DMS53 treated with DMSO at 0.1 percent for 48 hours (cell line): ENCODE results near the gene ORC6.

Source experiments
- DNase-seq: peaks from one replicate; lab custom pipeline; 2025; ENCODE audit not compliant: unreplicated experiment; lab: John Stamatoyannopoulos, UW

The ORC6 gene

GRCh38 chr16:46700048-46700447, 10.6 kb downstream of the ORC6 start:
- no peak for DNase-seq

DNA sequence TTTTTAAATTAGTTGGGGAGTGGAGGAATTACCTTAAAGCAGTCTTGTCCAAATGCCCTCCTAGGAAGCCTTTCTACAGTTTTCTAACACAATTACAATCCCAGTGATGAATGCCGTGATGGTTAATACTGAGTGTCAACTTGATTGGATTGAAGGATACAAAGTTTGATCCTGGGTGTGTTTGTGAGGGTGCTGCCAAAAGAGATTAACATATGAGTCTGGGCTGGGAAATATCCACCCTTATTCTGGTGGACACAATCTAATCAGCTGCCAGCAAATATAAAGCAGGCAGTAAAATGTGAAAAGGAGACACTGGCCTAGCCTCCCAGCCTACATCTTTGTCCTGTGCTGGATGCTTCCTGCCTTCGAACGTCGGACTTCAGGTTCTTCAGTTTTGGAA, 12.2 kb downstream of the ORC6 start:
- no peak for DNase-seq

GRCh38 chr16:46702030-46702429, 12.6 kb downstream of the ORC6 start:
- DNase-seq = no peak

DNA sequence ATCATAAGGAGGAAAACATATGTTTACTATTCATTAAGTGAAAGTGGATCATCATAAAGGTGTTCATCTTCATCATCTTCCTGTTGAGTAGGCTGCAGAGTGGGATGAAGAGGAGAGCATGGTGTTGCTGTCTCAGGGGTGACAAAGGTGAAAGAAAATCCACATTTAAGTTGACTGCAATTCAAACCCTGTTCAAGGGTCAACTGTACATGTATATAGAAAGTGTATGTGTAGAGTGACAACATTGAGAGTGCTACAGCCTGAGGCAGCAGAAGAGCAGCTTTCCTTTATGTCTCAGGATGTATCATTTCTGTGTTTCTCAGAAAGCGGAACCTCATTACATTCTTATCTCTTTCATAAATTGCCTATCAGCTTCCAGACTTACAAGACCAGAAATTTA, 17.2 kb downstream of the ORC6 start:
- DNase-seq = no peak

DNA sequence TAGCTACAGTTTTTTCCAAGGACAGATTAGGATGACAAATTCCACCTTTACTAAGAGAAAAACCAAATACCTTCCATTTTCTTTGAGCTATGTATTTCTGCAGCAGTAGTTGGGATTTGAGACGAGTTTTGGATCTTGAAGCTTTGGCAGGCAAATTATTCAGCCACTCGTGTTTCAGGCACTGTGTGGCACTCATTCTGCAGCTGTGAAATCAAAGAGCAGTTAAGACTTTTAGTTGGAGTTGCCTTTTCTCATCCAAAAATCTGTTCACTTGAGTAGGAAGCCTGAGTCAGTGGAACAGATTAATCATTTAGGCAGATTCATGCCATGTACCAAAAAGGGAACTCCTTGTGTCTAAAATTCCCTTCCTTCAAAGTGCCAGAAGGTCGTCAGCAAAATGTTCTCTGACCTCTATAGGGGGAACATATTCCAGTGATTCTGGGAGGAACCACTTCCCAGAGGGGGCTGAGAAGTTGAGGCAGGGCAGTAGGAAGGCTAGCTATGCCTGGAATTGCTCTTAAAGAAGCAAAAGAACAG, 20.1 kb downstream of the ORC6 start:
- DNase-seq = no peak

- no peak for DNase-seq
These were observed 21.9 kb downstream of the ORC6 start for GRCh38 chr16:46711106-46712058.

GRCh38 chr16:46712911-46713310, 23.5 kb downstream of the ORC6 start:
- no peak for DNase-seq

DNA sequence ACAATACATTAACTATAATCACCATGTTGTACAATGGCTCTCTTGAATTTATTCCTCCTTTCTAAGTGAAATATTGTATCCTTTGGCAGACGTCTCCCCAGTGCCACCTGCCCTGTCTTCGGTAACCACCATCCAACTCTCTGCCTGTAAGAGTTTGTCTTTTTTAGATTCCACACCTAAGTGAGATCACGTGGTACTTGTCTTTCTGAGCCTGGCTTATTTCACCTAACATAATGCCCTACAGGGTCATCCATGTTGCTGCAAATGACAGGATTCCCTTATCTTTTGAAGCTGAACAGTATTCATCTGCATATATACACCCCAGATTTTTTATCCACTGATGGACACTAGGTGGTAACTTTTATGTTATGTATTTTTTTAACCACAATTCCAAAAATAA, 24.2 kb downstream of the ORC6 start:
- no peak for DNase-seq

GRCh38 chr16:46714797-46715591, 25.5 kb downstream of the ORC6 start:
- no peak for DNase-seq

GRCh38 chr16:46715769-46716305, 26.4 kb downstream of the ORC6 start:
- no peak for DNase-seq

GRCh38 chr16:46717692-46718091, 28.2 kb downstream of the ORC6 start:
- DNase-seq = no peak

DNA sequence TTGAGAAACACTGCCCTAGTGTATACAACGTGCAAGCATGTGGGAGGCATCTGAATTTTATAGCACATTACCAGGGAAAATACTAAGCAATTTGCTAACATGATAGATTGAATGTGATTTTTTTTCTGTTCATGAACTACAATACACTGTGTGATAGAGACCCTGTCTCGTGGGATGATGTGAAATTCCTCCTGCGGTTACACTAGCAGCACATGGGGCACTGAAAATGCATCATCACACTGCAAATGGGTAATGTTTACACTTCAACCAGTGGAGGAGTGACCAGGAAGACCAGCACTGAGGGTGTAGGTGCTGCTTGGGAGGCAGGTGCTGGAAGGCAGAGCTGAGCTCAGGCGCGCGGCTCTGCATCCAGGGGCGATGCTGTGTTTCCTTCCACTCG, 28.8 kb downstream of the ORC6 start:
- DNase-seq = no peak

- no peak for DNase-seq
These were observed 30.1 kb downstream of the ORC6 start for GRCh38 chr16:46719528-46719927.

- no peak for DNase-seq
These were observed 31.2 kb downstream of the ORC6 start for GRCh38 chr16:46720619-46721018.

- DNase-seq = no peak
These were observed 32.4 kb downstream of the ORC6 start for GRCh38 chr16:46721885-46722284.

- DNase-seq = no peak
These were observed 37.7 kb downstream of the ORC6 start for GRCh38 chr16:46727184-46727583.

GRCh38 chr16:46727630-46728029, 38.2 kb downstream of the ORC6 start:
- no peak for DNase-seq

GRCh38 chr16:46728806-46729205, 39.3 kb downstream of the ORC6 start:
- no peak for DNase-seq

DNA sequence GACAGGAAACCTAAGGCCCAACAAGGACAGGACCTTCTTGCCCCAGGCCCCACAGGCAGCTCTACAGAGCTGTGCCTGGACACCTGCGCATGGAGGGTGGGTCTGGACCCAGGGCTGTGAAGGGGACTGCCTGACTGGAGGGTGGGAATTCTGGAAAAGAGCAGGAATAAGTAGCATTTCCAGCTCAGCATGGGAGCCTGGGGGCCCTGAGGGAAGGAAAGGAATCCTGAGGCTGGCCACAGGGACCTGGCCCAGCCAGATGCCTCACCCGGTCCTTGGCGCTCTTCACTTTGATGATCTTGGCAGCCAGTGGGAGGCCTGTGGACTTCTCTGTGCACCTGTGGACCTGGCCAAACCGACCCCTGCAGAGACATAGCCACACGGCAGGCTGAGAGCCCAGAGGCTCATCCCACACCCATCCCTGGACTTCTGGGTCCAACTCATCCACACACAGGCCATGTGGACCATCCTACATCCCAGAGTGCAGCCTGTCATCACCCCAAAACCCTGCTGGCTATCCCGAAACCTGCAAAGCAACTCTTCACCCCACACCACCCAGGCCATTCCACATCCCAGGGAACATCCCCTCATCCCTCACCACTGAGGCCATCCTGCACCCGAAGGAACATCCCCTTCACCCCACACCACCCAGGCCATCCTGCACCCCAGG, 40.0 kb downstream of the ORC6 start:
- no peak for DNase-seq

- DNase-seq = no peak
These were observed 40.7 kb downstream of the ORC6 start for GRCh38 chr16:46730126-46730525.
